ENCODE results near the gene LRRN2.
A peak's percentile ranks its signal among the peaks of the same experiment; 100 is the strongest.

Gene LRRN2

DNA sequence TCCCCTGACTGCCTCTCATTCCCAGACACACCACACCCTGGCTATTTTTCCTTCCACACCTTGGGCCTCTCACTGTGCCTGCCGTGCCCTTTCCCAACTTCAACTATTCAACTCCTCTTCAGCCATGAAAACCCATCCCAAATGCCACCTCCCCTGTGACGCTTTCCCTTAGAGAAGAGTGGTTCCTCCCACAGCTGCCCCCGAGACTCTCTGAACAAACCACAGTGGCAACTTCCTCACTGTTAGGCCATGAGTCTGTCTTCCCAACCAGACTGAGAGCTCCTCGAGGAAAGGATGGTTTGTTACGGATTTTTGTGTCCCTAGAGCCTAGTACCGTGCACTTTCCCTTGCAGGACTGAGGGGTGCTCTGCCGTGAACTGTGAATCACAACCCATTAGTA is 59.2 kb downstream of the LRRN2 start:
- no peak for DNase-seq

DNA sequence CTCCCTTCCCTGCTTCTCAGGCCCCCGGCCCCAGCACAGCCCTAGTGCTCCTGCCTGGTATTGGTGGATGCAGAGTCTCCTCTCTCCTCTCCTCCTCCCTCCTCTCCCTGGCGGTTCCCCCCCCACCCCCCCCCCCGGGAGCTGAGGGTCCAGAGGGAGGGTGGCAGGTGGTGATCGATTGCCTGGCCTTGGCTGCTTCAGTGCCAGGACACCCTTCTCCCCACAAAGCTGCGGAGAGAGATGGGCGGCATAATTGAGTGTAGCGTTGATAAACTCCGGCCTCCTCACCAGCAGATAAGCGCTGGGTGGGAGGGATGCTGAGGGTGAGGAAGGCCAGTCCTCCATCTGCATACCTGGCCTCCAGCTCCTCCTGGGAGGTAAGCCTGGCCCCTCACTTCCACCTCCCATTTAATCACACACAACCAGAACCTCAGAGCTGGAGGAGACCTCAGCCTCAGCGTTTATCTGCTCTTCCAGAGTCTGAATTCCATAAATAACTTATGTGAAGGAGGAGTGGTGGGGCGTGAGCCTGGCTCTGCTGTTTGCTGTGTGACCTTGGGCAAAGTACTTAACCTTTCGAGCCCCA is 60.8 kb downstream of the LRRN2 start:
- no peak for DNase-seq

DNA sequence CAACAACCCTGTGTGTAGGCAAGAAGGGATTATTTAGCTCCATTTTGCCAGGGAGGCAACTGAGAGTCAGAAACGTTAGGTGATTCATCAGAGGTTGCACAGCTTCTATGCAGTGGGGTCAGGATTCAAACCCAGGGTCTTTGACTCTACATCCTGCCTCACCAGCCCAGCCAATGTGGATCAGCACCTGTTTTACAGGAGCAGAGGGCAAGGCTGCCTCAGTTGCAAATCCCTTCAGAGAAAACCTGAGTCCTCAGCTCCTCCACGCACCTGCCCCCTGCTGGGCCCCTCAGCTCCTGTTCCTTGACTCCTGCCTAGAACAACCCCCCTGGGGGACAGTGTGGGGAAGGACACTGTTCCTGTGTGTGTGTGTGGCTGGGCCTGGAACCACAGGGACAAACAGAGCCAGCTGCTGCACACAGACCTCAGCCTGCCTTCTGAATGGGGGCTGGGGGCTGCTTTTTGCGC is 61.6 kb downstream of the LRRN2 start:
- DNase-seq = no peak

DNA sequence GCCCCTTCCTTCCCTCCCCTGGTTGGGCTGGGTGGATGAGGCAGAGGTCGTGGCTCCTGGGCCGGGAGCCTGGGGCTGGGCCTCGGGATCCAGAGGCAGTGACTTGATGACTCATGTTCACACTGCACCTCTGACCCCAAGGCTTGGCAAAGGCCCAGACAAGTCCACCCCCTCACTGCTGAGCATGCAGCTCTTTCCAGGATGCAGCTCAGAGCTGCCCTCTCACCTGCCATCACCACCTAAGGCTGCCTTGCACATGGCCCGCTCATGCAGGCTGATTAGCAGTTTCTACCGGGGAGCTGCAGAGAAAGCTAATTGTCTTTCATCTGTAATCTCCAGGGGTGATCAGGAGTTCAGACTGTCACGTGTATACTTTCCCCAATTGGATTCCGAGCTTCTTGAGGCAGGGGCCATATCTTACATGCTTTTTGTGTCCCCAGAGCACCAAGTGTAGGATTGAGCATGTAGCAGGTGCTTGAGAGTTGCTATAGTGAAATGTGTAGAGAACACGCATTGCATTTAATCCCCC is 62.1 kb downstream of the LRRN2 start:
- peak; percentile 48 for DNase-seq

DNA sequence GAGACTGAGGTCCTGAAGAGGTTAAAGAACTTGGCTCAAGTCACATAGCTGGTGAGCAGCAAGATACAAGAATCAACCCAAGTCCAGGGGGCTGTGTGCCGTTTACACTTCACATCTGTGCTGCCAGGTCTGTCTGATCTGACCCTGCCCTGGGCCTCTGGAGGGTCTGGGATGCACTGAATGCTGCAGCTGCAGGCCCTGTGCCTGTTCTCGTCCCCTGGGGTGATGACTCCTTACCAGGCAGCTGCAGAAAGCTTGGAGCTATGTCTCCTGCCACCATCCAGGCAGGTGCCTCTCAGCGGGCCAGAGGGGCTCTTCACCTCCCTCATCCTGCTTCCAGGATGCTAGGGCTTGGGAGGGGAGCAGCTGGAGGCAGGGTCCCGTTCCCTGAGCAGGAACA is 63.5 kb downstream of the LRRN2 start:
- no peak for DNase-seq

DNA sequence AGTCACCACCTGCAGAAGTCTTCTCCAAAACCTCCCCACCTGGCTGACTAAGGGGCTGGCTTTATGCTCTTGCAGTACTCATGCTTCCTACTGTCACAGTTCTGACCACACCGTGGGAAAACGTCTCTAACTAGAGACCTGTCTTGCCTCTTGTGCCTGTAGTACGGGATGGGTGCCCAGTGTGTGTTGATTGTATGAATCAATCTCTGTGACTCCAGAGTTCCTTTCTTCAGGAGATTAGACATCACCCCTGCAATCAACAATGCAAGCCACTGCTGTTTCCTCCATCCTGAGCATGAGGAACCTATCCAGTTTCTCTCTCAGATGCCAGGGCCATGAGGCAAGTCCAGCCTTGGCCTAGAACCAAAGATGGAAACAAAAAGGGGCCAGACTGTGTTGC is 64.1 kb downstream of the LRRN2 start:
- no peak for DNase-seq

DNA sequence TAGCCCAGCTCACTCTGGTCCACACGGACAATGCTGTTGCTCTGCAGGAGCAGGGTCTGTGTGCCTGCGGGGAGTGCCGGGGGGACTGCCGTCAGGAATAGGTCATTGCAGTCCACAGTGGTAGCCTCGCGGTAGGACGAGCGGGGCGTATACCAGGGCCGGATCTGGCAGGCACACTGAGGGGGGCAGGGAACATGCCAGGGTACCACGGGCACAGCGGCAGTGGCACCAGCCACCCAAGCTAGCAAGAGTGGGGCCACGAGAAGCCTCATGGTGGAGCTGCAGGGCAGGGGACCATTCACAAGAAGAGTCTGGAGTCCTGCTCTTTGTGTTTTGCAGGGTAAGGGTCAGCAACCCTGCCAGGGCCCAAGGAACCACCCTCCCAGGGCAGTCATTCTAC is 65.8 kb downstream of the LRRN2 start:
- no peak for DNase-seq

DNA sequence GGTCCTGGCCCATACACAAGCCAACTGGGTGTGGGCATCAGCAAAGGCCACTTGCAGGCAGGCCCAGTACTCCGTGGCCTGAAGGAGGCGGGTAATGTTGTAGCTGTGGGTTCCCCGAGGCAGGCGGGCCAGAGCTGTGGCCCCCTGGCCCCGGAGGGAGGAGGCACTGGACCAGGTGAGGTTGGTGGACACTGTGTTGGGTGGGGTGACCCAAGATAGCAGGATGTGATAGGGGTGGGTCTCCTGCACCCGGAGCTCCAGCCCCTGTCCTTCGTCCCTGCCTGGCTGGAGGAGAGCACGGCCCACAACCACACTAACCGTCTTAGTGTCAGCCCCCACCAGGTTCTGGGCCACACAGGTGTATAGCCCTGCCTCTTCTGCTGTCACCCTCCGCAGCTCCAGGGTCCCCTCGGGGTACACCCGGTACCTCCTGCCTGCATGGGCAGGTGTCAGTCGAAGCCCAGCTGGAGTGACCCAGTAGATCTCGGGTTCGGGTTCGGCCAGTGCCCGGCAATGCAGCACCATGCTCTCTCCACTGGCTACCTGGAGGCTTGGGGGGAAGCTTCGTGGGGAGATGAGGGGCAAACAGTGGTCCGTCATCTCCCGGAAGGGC is 67.3 kb downstream of the LRRN2 start:
- no peak for DNase-seq

DNA sequence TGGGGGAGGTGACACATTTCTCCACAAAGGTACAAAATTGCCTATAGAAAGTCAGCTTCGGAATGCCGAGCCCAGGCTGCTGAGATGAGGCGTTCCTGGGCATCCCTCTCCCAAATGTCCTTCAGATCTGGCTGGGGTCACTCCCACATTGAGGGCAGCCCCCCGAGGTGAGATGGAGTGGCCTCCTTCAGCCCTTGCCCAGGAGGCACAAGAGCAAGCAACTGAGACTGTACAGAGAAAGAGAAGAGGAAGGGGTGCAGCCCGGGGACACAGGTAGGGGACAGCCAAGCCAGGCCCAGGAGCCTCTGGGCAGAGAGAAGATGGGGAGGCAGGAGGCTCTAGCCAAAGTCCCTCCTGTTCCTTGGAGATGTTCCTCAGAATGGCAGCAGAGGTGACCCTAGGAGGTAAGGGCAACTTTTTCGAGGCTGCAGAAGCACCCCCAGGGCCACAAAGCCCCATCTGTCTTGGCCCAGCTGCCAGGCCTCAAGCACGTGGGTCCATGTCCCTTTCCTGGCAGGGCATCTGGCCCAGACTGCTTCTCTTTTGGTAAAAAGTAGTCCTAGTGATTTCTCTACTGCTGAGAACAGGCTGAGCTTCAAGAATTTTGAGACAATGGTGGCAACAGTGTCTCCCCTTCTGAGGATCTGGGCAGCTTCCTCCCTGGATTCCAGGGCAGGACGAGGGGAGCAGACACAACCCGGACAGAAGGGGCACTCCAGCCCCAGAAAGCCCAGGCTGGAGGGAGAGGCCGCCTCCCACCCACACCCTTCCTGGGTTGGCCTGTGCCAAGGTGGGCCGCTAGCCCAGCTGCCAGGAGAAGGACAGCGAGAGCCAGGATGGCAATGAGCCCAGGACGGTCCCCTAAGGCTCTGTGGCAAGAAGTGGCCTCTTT is 68.0 kb downstream of the LRRN2 start:
- DNase-seq = no peak

DNA sequence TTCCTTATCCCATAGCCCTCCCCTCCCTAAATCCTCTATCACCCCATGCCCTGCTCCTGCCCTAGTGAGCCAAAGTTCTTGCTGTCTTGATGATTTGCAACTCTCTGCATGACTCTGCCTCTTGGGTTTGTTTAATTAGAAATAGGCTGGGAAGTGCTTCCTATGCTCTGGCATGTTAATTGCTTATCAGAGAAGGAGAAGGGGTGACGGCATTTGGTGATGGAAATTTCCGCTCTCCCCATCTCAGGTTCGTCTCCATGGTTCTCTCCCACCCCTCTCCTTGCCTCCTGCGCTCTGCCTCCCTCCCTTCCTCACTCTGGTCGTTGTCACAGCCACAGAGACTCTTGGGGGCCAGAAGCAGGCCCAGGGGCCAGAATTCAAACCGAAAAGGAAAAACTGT is 68.9 kb downstream of the LRRN2 start:
- DNase-seq = no peak

DNA sequence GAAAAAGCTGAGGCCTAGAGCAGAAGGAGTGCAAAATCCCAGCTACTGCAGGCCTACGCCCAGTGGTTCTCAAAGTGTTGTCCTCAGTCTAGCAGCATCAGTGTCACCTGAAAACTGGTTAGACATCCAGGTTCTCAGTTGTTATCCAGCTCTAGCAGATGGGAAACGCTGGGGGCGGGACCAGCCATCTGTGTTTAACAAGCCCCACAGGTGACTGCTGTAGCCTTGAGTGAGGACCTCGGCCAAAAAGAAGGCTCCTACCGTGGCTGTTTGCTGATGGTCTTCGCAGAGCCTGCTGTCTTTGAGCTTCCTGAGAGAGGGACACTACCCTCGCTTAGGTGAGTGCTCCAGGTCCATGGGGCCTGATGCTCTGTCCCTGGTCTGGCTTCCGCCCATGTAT is 69.7 kb downstream of the LRRN2 start:
- DNase-seq = no peak

DNA sequence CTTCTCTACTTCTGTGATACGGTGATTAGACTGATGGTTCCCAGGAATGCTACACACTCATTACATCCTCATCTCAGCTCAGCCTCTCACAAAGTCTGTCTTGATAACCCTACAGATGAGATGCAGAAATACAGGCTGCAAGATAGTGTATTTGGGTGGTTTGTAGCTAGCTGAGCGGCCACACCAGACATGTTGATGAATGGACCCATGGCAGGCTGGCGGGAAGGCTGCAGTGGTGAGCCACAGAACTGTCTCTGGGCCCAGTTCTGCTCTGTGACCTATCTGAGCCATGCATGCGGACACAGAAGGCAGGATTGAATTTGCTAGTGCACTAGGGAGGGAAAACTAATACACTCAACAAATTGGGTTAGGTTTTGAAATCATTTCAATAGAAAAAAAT is 71.9 kb downstream of the LRRN2 start:
- DNase-seq = no peak

DNA sequence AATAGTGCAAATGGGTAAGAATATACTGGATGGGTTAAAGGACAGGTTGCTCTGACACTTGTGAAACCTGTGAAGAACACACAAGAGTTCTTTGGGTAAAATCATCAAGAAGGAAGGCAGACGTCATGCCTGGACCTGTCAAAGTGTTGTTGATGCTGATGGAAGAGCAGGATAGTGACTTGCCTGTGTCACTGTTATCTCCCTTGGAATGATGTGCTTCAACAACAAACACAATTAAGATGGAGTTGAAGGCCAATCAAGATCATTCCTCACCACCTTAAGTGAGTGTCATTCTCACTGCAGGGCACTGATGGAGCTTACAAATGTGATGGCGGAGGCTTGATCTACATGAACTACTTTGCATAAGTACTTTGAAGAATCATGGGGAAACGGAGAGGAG is 73.2 kb downstream of the LRRN2 start:
- no peak for DNase-seq

DNA sequence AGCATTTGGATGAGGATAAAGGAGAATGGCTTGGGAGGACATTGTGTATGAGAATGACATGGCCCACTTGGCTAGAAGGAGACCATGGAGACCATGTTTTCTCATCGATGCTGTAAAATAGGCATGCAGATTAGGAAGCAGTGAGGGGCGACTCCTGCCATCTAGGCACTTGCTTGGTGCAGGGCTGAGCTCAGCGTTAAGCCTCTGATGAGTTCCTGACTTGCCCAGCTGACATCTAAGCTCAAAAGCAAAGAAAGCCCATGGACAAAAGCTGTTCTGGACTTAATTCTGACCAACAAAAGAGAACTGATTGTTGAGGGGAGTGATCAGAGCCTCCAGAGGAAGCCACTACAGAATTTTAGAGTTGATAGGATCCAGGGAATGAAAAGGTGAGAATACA is 74.5 kb downstream of the LRRN2 start:
- no peak for DNase-seq

DNA sequence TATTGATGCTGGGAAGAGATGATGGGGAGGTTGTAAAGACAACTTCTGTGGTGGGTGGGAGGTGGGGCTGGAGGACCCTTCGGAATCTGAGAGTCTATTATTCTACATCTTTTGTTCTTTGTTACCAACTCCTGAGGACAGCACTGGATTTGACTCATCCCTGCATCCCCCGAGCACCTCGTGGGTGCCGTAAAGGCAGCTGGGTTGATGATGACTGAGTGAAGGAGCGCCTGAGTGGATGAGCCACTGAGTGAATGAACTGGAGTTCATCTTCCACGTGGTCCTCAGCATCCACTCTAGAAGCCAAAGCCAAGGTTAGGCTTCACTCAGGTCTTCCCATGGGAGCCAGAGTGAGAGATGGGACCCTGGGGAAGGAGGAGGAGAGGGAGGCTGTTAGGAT is 77.6 kb downstream of the LRRN2 start:
- no peak for DNase-seq

DNA sequence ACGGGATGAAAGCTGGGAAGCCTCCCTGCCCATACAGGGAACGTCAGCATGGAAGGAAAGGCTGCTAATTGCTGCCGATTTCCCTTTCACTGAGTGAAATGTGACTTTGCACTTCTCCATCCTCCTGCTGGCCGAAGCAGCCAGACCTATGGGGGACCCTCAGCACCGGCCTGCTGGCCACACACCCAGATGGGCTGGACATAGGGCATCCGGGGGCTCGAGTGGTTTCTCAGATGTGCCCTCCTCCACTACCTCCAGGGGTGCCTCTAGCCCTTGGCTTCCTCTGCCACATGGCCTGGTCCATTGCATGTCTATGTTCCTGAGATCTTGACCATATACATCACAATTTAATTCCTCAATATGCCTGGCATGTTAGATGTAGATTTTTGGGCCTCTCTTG is 79.7 kb downstream of the LRRN2 start:
- DNase-seq = no peak

DNA sequence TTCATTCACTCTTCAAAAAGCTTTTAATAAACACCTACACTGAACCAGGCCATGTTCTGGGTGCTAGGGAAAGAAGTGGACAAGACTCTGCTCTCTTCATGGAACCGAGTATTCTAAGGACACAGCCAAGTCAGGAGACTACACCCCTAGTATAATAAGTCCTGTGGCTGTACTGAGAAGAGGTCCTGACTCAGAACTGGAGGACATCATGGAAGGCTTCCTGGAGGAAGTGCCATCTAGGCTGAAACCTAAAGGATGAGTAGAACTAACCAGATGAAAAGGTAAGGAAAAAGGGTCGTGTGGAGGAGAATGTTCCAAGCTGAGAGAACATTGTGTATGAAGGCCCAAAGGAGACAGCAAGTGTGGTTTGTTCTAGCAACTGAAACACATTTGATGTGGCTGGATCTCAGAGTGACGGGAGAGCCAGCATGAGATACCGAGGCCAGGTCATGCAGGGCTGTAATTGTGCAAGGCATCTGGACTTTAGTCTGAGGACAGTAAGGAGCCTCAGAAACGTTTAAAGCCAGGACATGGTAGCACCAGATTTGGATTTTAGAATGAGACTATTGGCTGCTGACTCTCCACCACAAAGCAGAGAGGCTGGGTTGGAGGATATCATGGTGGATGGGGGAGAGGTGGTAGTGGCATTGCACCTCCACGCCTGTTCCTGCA is 82.5 kb downstream of the LRRN2 start:
- DNase-seq = no peak

DNA sequence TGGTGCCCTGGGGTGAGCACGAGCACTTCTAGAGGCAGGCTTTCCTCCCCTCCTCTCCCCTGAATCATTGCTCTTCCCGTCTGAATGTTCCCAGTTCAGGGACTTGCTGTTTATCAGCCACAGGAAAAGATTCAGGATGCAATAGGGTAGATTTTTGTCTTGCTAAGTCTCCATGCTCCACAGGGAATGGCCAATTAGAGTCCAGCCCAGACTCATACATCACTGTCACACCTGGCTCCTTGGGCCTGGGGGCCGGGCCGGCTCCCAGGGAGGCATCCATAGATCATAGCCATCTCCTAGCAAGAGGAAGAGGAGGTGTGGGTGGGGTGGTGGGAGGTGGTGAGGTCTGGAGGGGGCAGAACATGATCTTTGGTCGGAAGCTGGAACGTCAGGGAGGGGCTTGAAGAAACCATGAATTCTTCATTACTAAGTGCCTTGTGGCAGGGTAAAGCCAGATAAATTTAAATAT is 83.4 kb downstream of the LRRN2 start:
- no peak for DNase-seq

DNA sequence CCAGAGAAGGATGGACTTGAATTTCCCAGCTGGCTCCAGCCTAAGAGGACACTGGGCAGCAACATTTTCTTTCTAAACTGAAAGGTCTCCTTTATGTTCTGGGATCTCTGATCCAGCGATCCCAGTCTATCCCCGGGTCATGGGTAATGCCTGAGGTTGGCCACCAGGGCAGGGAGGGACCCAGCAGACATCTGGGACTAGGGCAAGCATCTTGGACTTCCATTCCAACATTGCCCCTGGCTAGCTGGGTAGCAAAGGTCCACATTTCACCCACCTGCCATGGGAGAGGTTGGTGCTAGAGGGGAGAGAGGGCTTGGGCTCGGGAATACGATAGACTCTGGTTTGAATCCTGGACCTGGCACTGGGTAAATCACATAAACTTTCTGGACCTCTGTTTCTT is 84.6 kb downstream of the LRRN2 start:
- no peak for DNase-seq

DNA sequence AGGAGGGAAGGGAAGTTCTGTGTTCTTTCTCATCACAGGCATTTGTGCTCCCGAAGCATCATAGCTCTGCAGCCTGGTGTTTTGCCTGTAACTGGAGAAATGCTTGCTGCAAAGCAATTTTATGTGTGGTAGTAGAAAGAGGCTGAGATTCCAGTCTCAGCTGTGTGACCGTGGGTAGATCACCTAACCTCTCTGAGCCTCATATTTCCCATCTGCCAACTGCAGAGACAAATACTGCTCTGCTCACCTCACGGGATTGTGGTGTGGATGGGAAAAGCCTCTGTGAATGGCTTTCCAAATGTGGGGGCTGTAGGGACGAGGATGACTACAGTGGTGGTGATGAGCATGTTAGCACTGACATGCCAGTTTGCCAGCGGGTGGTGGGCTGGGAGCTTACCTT is 85.3 kb downstream of the LRRN2 start:
- DNase-seq = no peak

DNA sequence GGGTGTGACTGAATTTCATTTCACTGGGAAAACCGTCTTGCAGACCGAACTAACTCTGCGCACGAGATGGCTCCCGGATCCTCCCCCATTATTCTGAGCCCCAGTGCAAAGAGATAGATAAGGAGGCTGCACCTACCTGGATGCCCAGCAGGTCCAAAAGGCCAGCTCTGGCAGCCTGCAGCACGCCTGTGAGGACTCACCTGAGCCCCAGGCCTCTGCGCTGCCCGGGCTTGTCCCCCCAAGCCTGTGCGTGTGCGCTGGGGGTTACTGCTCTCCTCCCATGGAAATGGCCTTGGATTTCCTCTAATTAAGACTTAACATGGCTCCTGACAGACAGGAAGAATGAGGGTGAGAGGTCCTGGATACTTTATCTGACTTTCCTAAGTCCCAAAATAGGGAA is 85.9 kb downstream of the LRRN2 start:
- no peak for DNase-seq

DNA sequence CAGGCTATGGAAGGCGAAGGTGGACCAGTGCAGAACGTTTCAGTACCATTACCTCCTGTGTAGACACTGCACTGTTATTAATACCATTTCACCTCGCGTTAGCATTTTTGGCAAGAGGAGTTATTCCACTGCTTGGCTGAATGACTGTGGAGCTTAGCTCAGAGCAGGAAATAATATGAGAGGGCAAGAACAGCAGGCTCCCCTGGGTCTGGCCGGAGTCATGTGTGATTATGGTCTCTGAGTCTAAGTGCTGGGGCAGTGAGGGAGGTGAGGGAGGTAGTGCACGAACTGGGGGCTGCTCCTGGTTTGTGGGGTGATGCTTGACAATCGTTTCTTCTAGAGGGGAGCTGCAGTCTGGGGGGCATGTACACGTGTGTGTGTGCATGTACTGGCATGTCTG is 86.4 kb downstream of the LRRN2 start:
- no peak for DNase-seq

DNA sequence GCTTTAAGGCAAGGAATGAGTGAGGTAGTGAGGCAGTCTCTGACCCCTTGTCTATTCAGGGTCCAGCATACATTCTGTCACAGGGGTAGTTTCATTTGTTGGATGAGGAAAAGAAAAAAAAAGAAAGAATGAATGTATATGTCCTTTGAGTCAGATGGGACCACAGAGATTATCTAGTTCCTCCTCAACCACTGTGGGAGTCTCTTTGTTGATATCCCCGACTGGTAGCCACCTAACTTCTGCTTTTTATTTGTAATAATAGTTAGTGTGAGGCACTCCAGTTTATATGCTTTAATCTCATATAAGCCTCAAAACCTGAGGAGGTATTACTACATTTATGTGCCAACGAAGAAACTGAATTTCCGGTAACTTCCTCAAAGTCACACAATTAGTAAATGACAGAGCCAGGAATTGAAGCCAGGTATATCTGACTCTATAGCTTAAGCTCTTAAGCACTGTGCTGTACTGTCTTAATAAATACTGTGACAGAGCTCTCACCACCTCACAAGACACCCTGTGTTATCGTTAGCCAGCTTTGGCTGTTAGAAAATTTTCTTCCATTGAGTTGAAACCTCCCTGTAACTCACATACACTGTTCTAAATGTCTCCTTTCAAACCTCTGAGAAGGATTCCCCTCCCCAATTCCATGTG is 87.1 kb downstream of the LRRN2 start:
- no peak for DNase-seq
